Stimulated activated CD4-positive, alpha-beta T cell treated with anti-CD3 and anti-CD28 coated beads, Interleukin-12 subunit alpha, Interleukin-12 subunit beta, amount 100 ng/mL, for 24 hours (primary cell): Measurements from ENCODE around the gene PRXL2A.
A peak's percentile ranks its signal among the peaks of the same experiment; 100 is the strongest.
"Not testable (repeated sequence)": the region's sequence is repeated elsewhere in the genome, so short reads cannot be mapped to it uniquely, and the experiment has no call there.

ENCODE experiments used
- DNase-seq, 2 experiments: peaks; one replicate each; pipeline ENCODE4 v3.0.0-alpha.2; 2020; ENCODE audit warnings: low read depth in 2 of 2

PRXL2A gene

GRCh38 chr10:80408242-80409101 lies at the start of gene PRXL2A:
Gene PRXL2A, plus strand, starts transcription at chr10:80408551. Its CDS starts 11,917 bp downstream, at chr10:80420468.
- peak; percentile 63 to 84 for DNase-seq

GRCh38 chr10:80358925-80359324 lies 49.4 kb upstream of the PRXL2A start:
- DNase-seq, result not testable (repeated sequence)

- DNase-seq, result no peak
Observed at GRCh38 chr10:80359644-80360043, 48.7 kb upstream of the PRXL2A start.

GRCh38 chr10:80365510-80365909 lies 42.8 kb upstream of the PRXL2A start:
- DNase-seq, result no peak

- no peak for DNase-seq
Observed at GRCh38 chr10:80371467-80371866, 36.9 kb upstream of the PRXL2A start.

GRCh38 chr10:80372675-80373074 lies 35.7 kb upstream of the PRXL2A start:
- no peak for DNase-seq

GRCh38 chr10:80373502-80373901 lies 34.8 kb upstream of the PRXL2A start:
- no peak for DNase-seq

GRCh38 chr10:80379701-80380100 lies 28.6 kb upstream of the PRXL2A start:
- DNase-seq, result no peak

GRCh38 chr10:80380185-80380584 lies 28.2 kb upstream of the PRXL2A start:
- no peak for DNase-seq

- peak in 1 of 2 experiments; percentile 6 for DNase-seq
Observed at GRCh38 chr10:80382989-80383388, 25.4 kb upstream of the PRXL2A start.

GRCh38 chr10:80390740-80391139 lies 17.6 kb upstream of the PRXL2A start:
- no peak for DNase-seq

- no peak for DNase-seq
Observed at GRCh38 chr10:80392250-80392649, 16.1 kb upstream of the PRXL2A start.

GRCh38 chr10:80394358-80394916 lies 13.9 kb upstream of the PRXL2A start:
- DNase-seq, result no peak

- DNase-seq, result no peak
Observed at GRCh38 chr10:80397014-80397413, 11.3 kb upstream of the PRXL2A start.

- DNase-seq, result no peak
Observed at GRCh38 chr10:80400136-80400804, 8.1 kb upstream of the PRXL2A start.

- no peak for DNase-seq
Observed at GRCh38 chr10:80405035-80405434, 3.3 kb upstream of the PRXL2A start.

- DNase-seq, result no peak
Observed at GRCh38 chr10:80405626-80406025, 2.7 kb upstream of the PRXL2A start.

GRCh38 chr10:80406204-80406603 lies 2.1 kb upstream of the PRXL2A start:
- no peak for DNase-seq

- DNase-seq, result peak; percentile 43 to 58
Observed at GRCh38 chr10:80407812-80408241, 524 bp upstream of the PRXL2A start.

GRCh38 chr10:80409121-80409520 lies 770 bp downstream of the PRXL2A start:
- DNase-seq, result no peak

- no peak for DNase-seq
Observed at GRCh38 chr10:80410122-80410521, 1.8 kb downstream of the PRXL2A start.

GRCh38 chr10:80410578-80411145 lies 2.3 kb downstream of the PRXL2A start:
- DNase-seq, result no peak
